GM23338 (cell line): ENCODE data around the gene ABCG8. TPM values are rescaled to one million over a fixed set of nuclear protein-coding genes. Genes with fewer than 3 reads are reported as not detected.
"Not testable (repeated sequence)": the region's sequence is repeated elsewhere in the genome, so short reads cannot be mapped to it uniquely, and the experiment has no call there.

Source experiments
- ATAC-seq: fragments of 200-7000 bp; cut with Tn5 transposase; 3 replicates; pipeline ENCODE4 v1.9.1; 2020
- DNase-seq: peaks from one replicate; pipeline ENCODE4 v3.0.0-alpha.2; 2015; ENCODE audit warnings: low spot score
- H2AFZ ChIP-seq: fragments of 200-600 bp; sonication (generic); 2 replicates; pipeline ENCODE4 v1.8.0; 2016; ENCODE audit warnings: antibody characterized with exemption, mild to moderate bottlenecking, moderate library complexity
- H3F3A ChIP-seq: fragments of 200-600 bp; sonication (generic); replicated peaks from 2 replicates; pipeline ENCODE4 v1.8.0; 2017; ENCODE audit warnings: antibody characterized with exemption, mixed run types, low read depth
- H3K27ac ChIP-seq: fragments of 200-600 bp; sonication (generic); 2 replicates; pipeline ENCODE4 v1.6.1; 2016; ENCODE audit warnings: low read depth
- H3K27me3 ChIP-seq: fragments of 200-600 bp; sonication (generic); 2 replicates; pipeline ENCODE4 v1.8.0; 2016; ENCODE audit warnings: mild to moderate bottlenecking, mixed run types, moderate library complexity; ENCODE audit not compliant: insufficient read depth
- H3K36me3 ChIP-seq: fragments of 200-600 bp; sonication (generic); 2 replicates; pipeline ENCODE4 v1.8.0; 2016; ENCODE audit warnings: mild to moderate bottlenecking; ENCODE audit not compliant: insufficient read depth
- H3K4me1 ChIP-seq: fragments of 200-600 bp; sonication (generic); 2 replicates; pipeline ENCODE4 v1.8.0; 2016; ENCODE audit warnings: mild to moderate bottlenecking, moderate library complexity; ENCODE audit not compliant: insufficient read depth
- H3K4me2 ChIP-seq: fragments of 200-600 bp; sonication (generic); 2 replicates; pipeline ENCODE4 v1.7.1; 2017; ENCODE audit warnings: mixed run types
- H3K4me3 ChIP-seq: fragments of 200-600 bp; sonication (generic); 2 replicates; pipeline ENCODE4 v1.6.1; 2016; ENCODE audit warnings: mixed run types
- H3K79me2 ChIP-seq: fragments of 200-600 bp; sonication (generic); replicated peaks from 2 replicates; pipeline ENCODE4 v1.8.0; 2017; ENCODE audit warnings: mild to moderate bottlenecking; ENCODE audit not compliant: insufficient read depth
- H3K9me2 ChIP-seq: fragments of 200-600 bp; sonication (generic); 2 replicates; pipeline ENCODE4 v1.8.0; 2017; ENCODE audit not compliant: insufficient read depth
- H4K20me1 ChIP-seq: fragments of 200-600 bp; sonication (generic); replicated peaks from 2 replicates; pipeline ENCODE4 v1.8.0; 2017; ENCODE audit warnings: mild to moderate bottlenecking; ENCODE audit not compliant: insufficient read depth
- H3K27ac Mint-ChIP-seq: 2 replicates; pipeline ENCODE4 v1.8.0; 2020; ENCODE audit warnings: inconsistent platforms, mild to moderate bottlenecking, moderate library complexity, mixed read lengths
- H3K27me3 Mint-ChIP-seq: 3 replicates; pipeline ENCODE4 v1.8.0; 2022; ENCODE audit warnings: low read depth, mild to moderate bottlenecking, moderate library complexity, mixed read lengths, inconsistent platforms; ENCODE audit not compliant: insufficient read depth, poor library complexity
- H3K36me3 Mint-ChIP-seq: 3 replicates; pipeline ENCODE4 v1.8.0; 2021; ENCODE audit warnings: low read depth, mild to moderate bottlenecking, inconsistent platforms, moderate library complexity, mixed read lengths
- H3K4me1 Mint-ChIP-seq: 3 replicates; pipeline ENCODE4 v1.8.0; 2020; ENCODE audit warnings: mild to moderate bottlenecking, inconsistent platforms, mixed read lengths
- H3K4me3 Mint-ChIP-seq: 3 replicates; pipeline ENCODE4 v1.8.0; 2021; ENCODE audit warnings: moderate library complexity, mild to moderate bottlenecking, inconsistent platforms, mixed read lengths
- H3K9me3 Mint-ChIP-seq: 3 replicates; pipeline ENCODE4 v1.8.0; 2020; ENCODE audit warnings: moderate library complexity, mild to moderate bottlenecking, inconsistent platforms, mixed read lengths
- EZH2 ChIP-seq: fragments of 200-600 bp; sonication (generic); IDR thresholded peaks from one replicate; pipeline ENCODE4 v1.8.0; 2017; ENCODE audit warnings: antibody characterized with exemption, mild to moderate bottlenecking, low read depth; ENCODE audit not compliant: unreplicated experiment
- POLR2AphosphoS5 ChIP-seq: IDR thresholded peaks from 2 replicates; pipeline ENCODE4 v1.6.1; 2016; ENCODE audit warnings: antibody characterized with exemption, low read depth
- REST ChIP-seq: IDR thresholded peaks from one replicate; pipeline ENCODE4 v1.6.1; 2018; ENCODE audit warnings: antibody characterized with exemption; ENCODE audit not compliant: unreplicated experiment
- STAT1 ChIP-seq: IDR thresholded peaks from one replicate; pipeline ENCODE4 v1.6.1; 2016; ENCODE audit warnings: antibody characterized with exemption; ENCODE audit not compliant: unreplicated experiment
- ZNF114 ChIP-seq: fragments of 250-450 bp; sonication (Bioruptor Pico); IDR thresholded peaks from 2 replicates; pipeline ENCODE4 v1.5.0; 2020; ENCODE audit warnings: mild to moderate bottlenecking, moderate library complexity
- polyA plus RNA-seq: library from polyadenylated mRNA; unstranded; fragments of >200 nt; fragmentation: Nextera tagmentation; extraction: Ambion mirVana; gene quantifications from 2 replicates; pipeline ENCODE4 v1.2.1, GENCODE V29; 2016
- total RNA-seq: library from RNA; depleted of rRNA; stranded (reverse); fragments of >200 nt; shearing (Covaris generic); gene quantifications from 2 replicates; pipeline ENCODE4 v1.2.3, GENCODE V29; 2014

Gene ABCG8
- total and polyA plus RNA-seq, 2 experiments from 2014 or later, result 0.19 to 0.35 TPM

GRCh38 chr2:43906448-43907109 lies 67.8 kb downstream of the ABCG8 start:
- no peaks in the 10 kb centered on the region for H3K4me1 Mint-ChIP-seq
- no peaks in the 10 kb centered on the region for H3K27me3 Mint-ChIP-seq
- Histone ChIP-seq H2AFZ (no peak overlapping the region), H3K27me3 (no peaks in the 10 kb centered on the region), H3F3A (no peaks in the 10 kb centered on the region), H3K36me3 (peaks cover 14% of the 10 kb centered on the region), H3K4me1 (no peaks in the 10 kb centered on the region), H3K79me2 (0 out of 2 replicates have a peak, but pooled peaks cover 12% of the 10 kb centered on the region), H3K27ac (no peak overlapping the region), H3K4me3 (no peak overlapping the region), H3K4me2 (no peak overlapping the region), H3K9me2 (no peaks in the 10 kb centered on the region), H4K20me1 (0 out of 2 replicates have a peak, but pooled peaks cover 4% of the 10 kb centered on the region)
- ATAC-seq (no peak), DNase-seq (no peak)
- H3K27ac Mint-ChIP-seq, result peak overlapping the region; percentile 17
- no peaks in the 10 kb centered on the region for H3K9me3 Mint-ChIP-seq
- TF ChIP-seq ZNF114 (CRISPR knock-in tag), result no peak
- H3K36me3 Mint-ChIP-seq, result peaks cover 64% of the 10 kb centered on the region
- no peak overlapping the region for H3K4me3 Mint-ChIP-seq

- H3K9me3 Mint-ChIP-seq, H2AFZ ChIP-seq, H3K4me1 Mint-ChIP-seq, H3K4me3 Mint-ChIP-seq, H3K4me1 ChIP-seq, ATAC-seq, H3K9me2 ChIP-seq, H3K27ac Mint-ChIP-seq, DNase-seq, H3F3A ChIP-seq, H3K4me2 ChIP-seq, H3K27me3 Mint-ChIP-seq, H3K27me3 ChIP-seq, H4K20me1 ChIP-seq, H3K4me3 ChIP-seq: not testable (repeated sequence)
- H3K36me3 Mint-ChIP-seq, result peaks cover 67% of the 10 kb centered on the region
- 0 out of 2 replicates have a peak overlapping the region, but pooled peaks have one; percentile 14 for H3K27ac ChIP-seq
- H3K36me3 ChIP-seq, result peaks cover 27% of the 10 kb centered on the region; the same call in 1 of the 2 replicates
- H3K79me2 ChIP-seq, result 0 out of 2 replicates have a peak, but pooled peaks cover 12% of the 10 kb centered on the region
These were observed 72.5 kb downstream of the ABCG8 start for GRCh38 chr2:43911136-43911790.

GRCh38 chr2:43924463-43924862 lies 85.7 kb downstream of the ABCG8 start:
- Histone ChIP-seq H3K9me2 (no peaks in the 10 kb centered on the region), H4K20me1 (no peaks in the 10 kb centered on the region; the same call in 1 of the 2 replicates), H2AFZ (no peak overlapping the region), H3K4me3 (no peak overlapping the region), H3K27me3 (no peaks in the 10 kb centered on the region), H3K4me1 (no peaks in the 10 kb centered on the region), H3K79me2 (0 out of 2 replicates have a peak, but pooled peaks cover 4% of the 10 kb centered on the region), H3K4me2 (no peak overlapping the region), H3F3A (no peaks in the 10 kb centered on the region), H3K36me3 (peaks cover 60% of the 10 kb centered on the region), H3K27ac (no peak overlapping the region)
- Mint-ChIP-seq H3K9me3 (no peaks in the 10 kb centered on the region), H3K4me3 (no peak overlapping the region), H3K36me3 (peaks cover 70% of the 10 kb centered on the region), H3K27me3 (no peaks in the 10 kb centered on the region), H3K27ac (no peak overlapping the region), H3K4me1 (no peaks in the 10 kb centered on the region)
- no peak for ATAC-seq
- DNase-seq, result no peak
- no peak for TF ChIP-seq EZH2
- no peak for TF ChIP-seq ZNF114 (CRISPR knock-in tag)
- TF ChIP-seq STAT1, result no peak
- TF ChIP-seq REST, result no peak
- TF ChIP-seq POLR2AphosphoS5, result no peak
